Body of pancreas (tissue), 4 donors: Measurements from ENCODE around the gene IPO5.

Experiments
- CTCF ChIP-seq, 7 experiments: fragments of 450-650 bp in 4 of 7; fragments of 200-600 bp in 3 of 7; sonication (generic) in 3 of 7; IDR thresholded peaks; one replicate each; pipeline ENCODE4 v1.5.1; 2016 to 2019; ENCODE audit warnings: antibody characterized with exemption in 7 of 7
- POLR2A ChIP-seq, 3 donors: fragments of 450-650 bp; IDR thresholded peaks; one replicate each; pipeline ENCODE4 v1.6.1; 2016; ENCODE audit warnings: antibody characterized with exemption in 3 of 3, mild to moderate bottlenecking in 2 of 3

GRCh38 chr13:98044301-98044700 lies 90.8 kb downstream of the IPO5 start:
- TF ChIP-seq CTCF (IDR thresholded peaks at IDR 0.05) (no peak), POLR2A (IDR thresholded peaks at IDR 0.05) (no peak)
